GM21528 (cell line): ENCODE measurements around the gene CRY2.
"Not testable (repeated sequence)": the region's sequence is repeated elsewhere in the genome, so short reads cannot be mapped to it uniquely, and the experiment has no call there.

Source experiments
- ATAC-seq: cut with Tn5 transposase; IDR thresholded peaks from one replicate; pipeline ENCODE4 v1.9.1; 2021; ENCODE audit warnings: mild to moderate bottlenecking, moderate library complexity; ENCODE audit not compliant: unreplicated experiment, low FRiP score

CRY2 gene

GRCh38 chr11:45895553-45896259, 48.4 kb downstream of the CRY2 start:
- ATAC-seq: no peak

- no peak for ATAC-seq
These were observed 49.2 kb downstream of the CRY2 start for GRCh38 chr11:45896422-45896984.

- no peak for ATAC-seq
These were observed 50.3 kb downstream of the CRY2 start for GRCh38 chr11:45897556-45897955.

- no peak for ATAC-seq
These were observed 51.8 kb downstream of the CRY2 start for GRCh38 chr11:45899086-45899447.

- ATAC-seq: no peak
These were observed 52.3 kb downstream of the CRY2 start for GRCh38 chr11:45899448-45900174.

GRCh38 chr11:45900175-45900800, 53.0 kb downstream of the CRY2 start:
- not testable (repeated sequence) for ATAC-seq

GRCh38 chr11:45900916-45901617, 53.8 kb downstream of the CRY2 start:
- no peak for ATAC-seq

- ATAC-seq: no peak
These were observed 54.4 kb downstream of the CRY2 start for GRCh38 chr11:45901626-45902025.

- no peak for ATAC-seq
These were observed 55.4 kb downstream of the CRY2 start for GRCh38 chr11:45902452-45903380.

GRCh38 chr11:45904309-45904915, 57.1 kb downstream of the CRY2 start:
- no peak for ATAC-seq

GRCh38 chr11:45905095-45905494, 57.8 kb downstream of the CRY2 start:
- ATAC-seq: no peak

- ATAC-seq: not testable (repeated sequence)
These were observed 58.3 kb downstream of the CRY2 start for GRCh38 chr11:45905576-45905975.

- ATAC-seq: no peak
These were observed 58.9 kb downstream of the CRY2 start for GRCh38 chr11:45906096-45906682.

- no peak for ATAC-seq
These were observed 59.8 kb downstream of the CRY2 start, which contains the start of gene FREY1 for GRCh38 chr11:45906965-45907611. FREY1 (minus strand) TSS chr11:45907271; CDS start chr11:45907245, 26 bp downstream.

- ATAC-seq: no peak
These were observed 60.7 kb downstream of the CRY2 start for GRCh38 chr11:45907911-45908370.

- no peak for ATAC-seq
These were observed 62.6 kb downstream of the CRY2 start for GRCh38 chr11:45909594-45910475.

GRCh38 chr11:45910623-45911022, 63.3 kb downstream of the CRY2 start:
- ATAC-seq: no peak
